ENCODE results near the gene NCAM1.

DNA sequence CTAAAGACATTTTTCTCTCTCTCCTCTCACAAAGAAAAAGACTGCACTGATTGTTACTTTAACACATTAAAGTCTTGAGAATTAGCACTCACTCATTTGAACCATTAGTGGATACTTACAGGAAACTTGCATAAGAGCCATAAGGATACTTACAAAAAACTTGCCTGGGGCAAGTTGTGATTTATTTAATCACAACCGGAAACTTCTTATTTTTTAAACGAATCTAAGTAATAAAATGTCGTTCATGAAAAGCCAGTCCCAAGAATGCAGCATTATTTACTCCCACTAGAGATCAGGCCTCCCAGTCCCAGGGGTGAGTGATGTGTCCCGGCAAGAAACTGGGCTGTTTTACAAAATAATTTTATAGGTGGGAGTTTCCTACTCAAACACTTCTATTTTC is 293.9 kb downstream of the NCAM1 start:
- TF ChIP-seq CTCF (conservative IDR thresholded peaks at IDR 0.05 in 1 of 2, IDR thresholded peaks at IDR 0.05 in 1 of 2; ENCODE audit: low read depth in 1 of 2, low read length in 2 of 2) (no peak), EZH2 (IDR thresholded peaks at IDR 0.05; ENCODE audit: low read length, missing control alignments) (no peak)

Measured in fibroblast of lung (primary cell).